Neural cell (in vitro differentiated cells): ENCODE results near the gene TM9SF1. TPM values are rescaled to one million over a fixed set of nuclear protein-coding genes. Genes with fewer than 3 reads are reported as not detected.
A peak's percentile ranks its signal among the peaks of the same experiment; 100 is the strongest.

ENCODE experiments used
- H2AFZ ChIP-seq: fragments of 200-600, 300-800 bp; sonication (generic), shearing (Covaris generic); 2 replicates; pipeline ENCODE4 v1.6.0; 2014; ENCODE audit warnings: low read depth, mild to moderate bottlenecking, antibody characterized with exemption, low read length, moderate library complexity
- H3F3A ChIP-seq: fragments of 200-600 bp; shearing (Covaris generic); 2 replicates; pipeline ENCODE4 v1.6.1; 2016; ENCODE audit warnings: mild to moderate bottlenecking, moderate library complexity, mixed read lengths, antibody characterized with exemption, low read length; ENCODE audit not compliant: insufficient read depth, poor library complexity, severe bottlenecking
- H3K27ac ChIP-seq: fragments of 200-600, 300-800 bp; sonication (generic), shearing (Covaris generic); 2 replicates; pipeline ENCODE4 v1.5.1; 2014; ENCODE audit warnings: mild to moderate bottlenecking, low read length, moderate library complexity
- H3K27me3 ChIP-seq: fragments of 300-800, 200-600 bp; sonication (generic), shearing (Covaris generic); 2 replicates; pipeline ENCODE4 v1.6.0; 2014; ENCODE audit warnings: mild to moderate bottlenecking, low read depth, low read length, moderate library complexity; ENCODE audit not compliant: insufficient read depth
- H3K36me3 ChIP-seq: fragments of 300-800, 200-600 bp; sonication (generic), shearing (Covaris generic); 2 replicates; pipeline ENCODE4 v1.5.1; 2014; ENCODE audit warnings: mild to moderate bottlenecking, antibody characterized with exemption, low read length, moderate library complexity; ENCODE audit not compliant: insufficient read depth
- H3K4me2 ChIP-seq: fragments of 300-800, 200-600 bp; sonication (generic), shearing (Covaris generic); 2 replicates; pipeline ENCODE4 v1.6.0; 2014; ENCODE audit warnings: mild to moderate bottlenecking, low read length
- H3K4me3 ChIP-seq: fragments of 300-800, 200-600 bp; sonication (generic), shearing (Covaris generic); 2 replicates; pipeline ENCODE4 v1.5.1; 2014; ENCODE audit warnings: mild to moderate bottlenecking, low read length, moderate library complexity
- H3K79me2 ChIP-seq: fragments of 200-600 bp; shearing (Covaris generic); replicated peaks from 2 replicates; pipeline ENCODE4 v1.6.0; 2014; ENCODE audit warnings: mild to moderate bottlenecking, low read length, moderate library complexity; ENCODE audit not compliant: insufficient read depth
- H3K9ac ChIP-seq: fragments of 300-800, 200-600 bp; sonication (generic), shearing (Covaris generic); 2 replicates; pipeline ENCODE4 v1.6.1; 2016; ENCODE audit warnings: mild to moderate bottlenecking, low read length, mixed read lengths
- H3K9me2 ChIP-seq: fragments of 200-600 bp; shearing (Covaris generic); 2 replicates; pipeline ENCODE4 v1.6.1; 2016; ENCODE audit warnings: mild to moderate bottlenecking, low read length, mixed read lengths; ENCODE audit not compliant: insufficient read depth
- H3K9me3 ChIP-seq: fragments of 200-600, 300-800 bp; sonication (generic), shearing (Covaris generic); 2 replicates; pipeline ENCODE4 v1.6.1; 2016; ENCODE audit warnings: mild to moderate bottlenecking, mixed run types, low read length, moderate library complexity, mixed read lengths
- H4K20me1 ChIP-seq: fragments of 200-600 bp; shearing (Covaris generic); 2 replicates; pipeline ENCODE4 v1.6.1; 2016; ENCODE audit warnings: mild to moderate bottlenecking, mixed run types; ENCODE audit not compliant: insufficient read depth
- EP300 ChIP-seq: fragments of 450-650 bp; conservative IDR thresholded peaks from 2 replicates; pipeline ENCODE4 v1.6.1; 2014; ENCODE audit warnings: antibody characterized with exemption, mild to moderate bottlenecking, moderate library complexity; ENCODE audit not compliant: poor library complexity, severe bottlenecking
- EZH2 ChIP-seq: fragments of 200-600, 300-800 bp; shearing (Covaris generic), sonication (generic); IDR thresholded peaks from 2 replicates; pipeline ENCODE4 v1.6.1; 2014; ENCODE audit warnings: antibody characterized with exemption, low read length, borderline replicate concordance, mild to moderate bottlenecking; ENCODE audit not compliant: insufficient read depth, poor library complexity, severe bottlenecking
- MXI1 ChIP-seq: fragments of 450-650 bp; conservative IDR thresholded peaks from 2 replicates; pipeline ENCODE4 v1.6.1; 2014; ENCODE audit warnings: antibody characterized with exemption, mild to moderate bottlenecking; ENCODE audit not compliant: poor library complexity, severe bottlenecking
- POLR2AphosphoS5 ChIP-seq: IDR thresholded peaks from 2 replicates; pipeline ENCODE4 v1.6.1; 2012
- RAD21 ChIP-seq: fragments of 450-650 bp; conservative IDR thresholded peaks from 2 replicates; pipeline ENCODE4 v1.6.1; 2014; ENCODE audit warnings: antibody characterized with exemption, mild to moderate bottlenecking, moderate library complexity
- REST ChIP-seq: IDR thresholded peaks from 2 replicates; pipeline ENCODE4 v1.6.1; 2012; ENCODE audit warnings: borderline replicate concordance
- SMC3 ChIP-seq: fragments of 450-650 bp; conservative IDR thresholded peaks from 2 replicates; pipeline ENCODE4 v1.6.1; 2014; ENCODE audit warnings: antibody characterized with exemption, mild to moderate bottlenecking, moderate library complexity; ENCODE audit not compliant: poor library complexity
- TAF1 ChIP-seq: IDR thresholded peaks from 2 replicates; pipeline ENCODE4 v1.6.1; 2012; ENCODE audit warnings: low read depth
- polyA plus RNA-seq: library from polyadenylated mRNA; depleted of rRNA; stranded (reverse); fragments of >200 nt; gene quantifications from 2 replicates; pipeline ENCODE4 v1.2.3, GENCODE V29; 2014
- TF ChIP-seq, protein P1 (sequence below): fragments of 450-650 bp; IDR thresholded peaks from 2 replicates; pipeline ENCODE4 v1.5.1; 2014; ENCODE audit warnings: antibody characterized with exemption, mild to moderate bottlenecking, moderate library complexity; ENCODE audit not compliant: poor library complexity, severe bottlenecking

TM9SF1 gene
- polyA plus RNA-seq, 1 donor from 2014 or later: 25.1 TPM

GRCh38 chr14:24189460-24189859, 5.8 kb downstream of the TM9SF1 start:
- H3K36me3 ChIP-seq: no peaks in the 10 kb centered on the region
- peak overlapping the region; percentile 92 for H3K4me3 ChIP-seq
- peak overlapping the region; percentile 2 for H3K9ac ChIP-seq
- H3K9me3 ChIP-seq: no peaks in the 10 kb centered on the region
- TF ChIP-seq MXI1 (no peak), REST (no peak), EZH2 (no peak), EP300 (no peak), POLR2AphosphoS5 (no peak), SMC3 (no peak), TAF1 (no peak), RAD21 (no peak)
- TF ChIP-seq, protein P1, sequence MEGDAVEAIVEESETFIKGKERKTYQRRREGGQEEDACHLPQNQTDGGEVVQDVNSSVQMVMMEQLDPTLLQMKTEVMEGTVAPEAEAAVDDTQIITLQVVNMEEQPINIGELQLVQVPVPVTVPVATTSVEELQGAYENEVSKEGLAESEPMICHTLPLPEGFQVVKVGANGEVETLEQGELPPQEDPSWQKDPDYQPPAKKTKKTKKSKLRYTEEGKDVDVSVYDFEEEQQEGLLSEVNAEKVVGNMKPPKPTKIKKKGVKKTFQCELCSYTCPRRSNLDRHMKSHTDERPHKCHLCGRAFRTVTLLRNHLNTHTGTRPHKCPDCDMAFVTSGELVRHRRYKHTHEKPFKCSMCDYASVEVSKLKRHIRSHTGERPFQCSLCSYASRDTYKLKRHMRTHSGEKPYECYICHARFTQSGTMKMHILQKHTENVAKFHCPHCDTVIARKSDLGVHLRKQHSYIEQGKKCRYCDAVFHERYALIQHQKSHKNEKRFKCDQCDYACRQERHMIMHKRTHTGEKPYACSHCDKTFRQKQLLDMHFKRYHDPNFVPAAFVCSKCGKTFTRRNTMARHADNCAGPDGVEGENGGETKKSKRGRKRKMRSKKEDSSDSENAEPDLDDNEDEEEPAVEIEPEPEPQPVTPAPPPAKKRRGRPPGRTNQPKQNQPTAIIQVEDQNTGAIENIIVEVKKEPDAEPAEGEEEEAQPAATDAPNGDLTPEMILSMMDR: no peak
- H3K79me2 ChIP-seq: peaks cover 3% of the 10 kb centered on the region
- H3F3A ChIP-seq: no peaks in the 10 kb centered on the region
- H3K27ac ChIP-seq: no peak overlapping the region
- H3K27me3 ChIP-seq: no peaks in the 10 kb centered on the region
- H3K9me2 ChIP-seq: no peaks in the 10 kb centered on the region
- peaks cover 4% of the 10 kb centered on the region for H4K20me1 ChIP-seq
- no peak overlapping the region for H3K4me2 ChIP-seq
- H2AFZ ChIP-seq: no peak overlapping the region

DNA sequence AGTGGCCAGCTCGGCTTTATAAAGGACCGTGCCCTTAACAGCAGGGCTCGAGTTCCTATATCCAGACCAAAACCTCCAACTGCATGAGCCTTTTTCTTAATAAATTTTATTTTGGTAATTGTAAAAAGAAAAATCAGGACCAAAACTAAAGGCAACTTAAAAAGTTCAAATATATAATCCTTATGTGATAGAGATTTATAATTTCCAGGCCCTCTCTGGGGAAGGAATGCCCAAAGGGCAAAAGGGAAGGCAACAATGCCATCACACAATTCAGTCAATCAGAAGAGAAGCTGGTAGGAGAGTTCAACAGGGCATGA, 6.2 kb downstream of the TM9SF1 start:
- Histone ChIP-seq H3K9ac (peak overlapping the region; percentile 2), H3K27me3 (no peaks in the 10 kb centered on the region), H3K4me2 (no peak overlapping the region), H2AFZ (no peak overlapping the region), H3K27ac (peak overlapping the region; percentile 4), H3K36me3 (no peaks in the 10 kb centered on the region), H3F3A (no peaks in the 10 kb centered on the region), H3K79me2 (peaks cover 3% of the 10 kb centered on the region), H4K20me1 (peaks cover 4% of the 10 kb centered on the region), H3K9me3 (no peaks in the 10 kb centered on the region), H3K4me3 (peak overlapping the region; percentile 92), H3K9me2 (no peaks in the 10 kb centered on the region)
- TF ChIP-seq EZH2: no peak
- TF ChIP-seq SMC3: no peak
- TF ChIP-seq, protein P1: no peak
- TF ChIP-seq POLR2AphosphoS5: no peak
- TF ChIP-seq EP300: no peak
- no peak for TF ChIP-seq REST
- TF ChIP-seq TAF1: no peak
- TF ChIP-seq MXI1: no peak
- TF ChIP-seq RAD21: no peak
